NCI-H2196 (cell line): ENCODE data around the gene C19orf81.
"Not testable (repeated sequence)": the region's sequence is repeated elsewhere in the genome, so short reads cannot be mapped to it uniquely, and the experiment has no call there.

Experiments
- DNase-seq: peaks from one replicate; lab custom pipeline; 2025; ENCODE audit not compliant: unreplicated experiment; lab: John Stamatoyannopoulos, UW

Gene C19orf81

GRCh38 chr19:50649433-50650391, at the start of gene C19orf81:
Gene C19orf81, plus strand, starts transcription at chr19:50649445. Its CDS starts 0 bp downstream, at chr19:50649445.
- DNase-seq = peak; percentile 16

GRCh38 chr19:50601407-50602088, 47.7 kb upstream of the C19orf81 start:
- DNase-seq = no peak

- no peak for DNase-seq
Observed at GRCh38 chr19:50602089-50602422, 47.2 kb upstream of the C19orf81 start.

DNA sequence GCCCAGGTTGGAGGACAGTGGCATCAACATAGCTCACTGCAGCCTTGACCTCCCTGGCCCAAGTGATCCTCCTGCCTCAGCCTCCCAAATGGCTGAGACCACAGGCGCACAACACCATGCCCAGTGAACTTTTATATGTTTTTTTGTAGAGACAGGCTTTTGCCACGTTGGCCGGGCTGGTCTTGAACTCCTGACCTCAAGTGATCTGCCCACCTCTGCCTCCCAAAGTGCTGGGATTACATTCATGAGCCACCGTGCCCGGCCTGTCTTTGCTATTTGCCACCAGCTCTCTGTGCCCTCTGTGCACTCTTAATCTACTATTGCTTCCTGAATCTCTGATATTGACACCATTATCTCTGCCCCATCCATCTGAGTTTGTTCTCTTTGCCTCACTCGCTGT, 46.7 kb upstream of the C19orf81 start:
- no peak for DNase-seq

DNA sequence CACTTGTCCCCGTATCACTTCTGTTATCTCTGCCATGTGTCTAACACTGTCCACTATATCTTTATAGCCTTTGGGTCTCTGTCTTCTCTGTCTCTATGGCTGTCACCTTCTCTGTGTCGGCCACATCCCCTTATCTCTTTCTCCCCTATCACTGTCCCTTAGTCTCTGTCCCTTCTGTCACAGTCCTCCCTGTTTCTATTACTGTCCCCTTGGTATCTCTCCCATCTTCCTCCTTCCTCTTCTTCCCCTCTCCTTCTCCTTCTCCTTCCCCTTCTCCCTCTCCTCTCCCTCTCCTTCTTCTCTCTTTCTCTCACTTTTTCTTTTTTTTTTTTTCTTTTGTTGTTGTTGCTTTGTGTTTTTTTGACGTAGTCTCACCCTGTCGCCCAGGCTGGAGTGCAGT, 46.3 kb upstream of the C19orf81 start:
- DNase-seq = no peak

DNA sequence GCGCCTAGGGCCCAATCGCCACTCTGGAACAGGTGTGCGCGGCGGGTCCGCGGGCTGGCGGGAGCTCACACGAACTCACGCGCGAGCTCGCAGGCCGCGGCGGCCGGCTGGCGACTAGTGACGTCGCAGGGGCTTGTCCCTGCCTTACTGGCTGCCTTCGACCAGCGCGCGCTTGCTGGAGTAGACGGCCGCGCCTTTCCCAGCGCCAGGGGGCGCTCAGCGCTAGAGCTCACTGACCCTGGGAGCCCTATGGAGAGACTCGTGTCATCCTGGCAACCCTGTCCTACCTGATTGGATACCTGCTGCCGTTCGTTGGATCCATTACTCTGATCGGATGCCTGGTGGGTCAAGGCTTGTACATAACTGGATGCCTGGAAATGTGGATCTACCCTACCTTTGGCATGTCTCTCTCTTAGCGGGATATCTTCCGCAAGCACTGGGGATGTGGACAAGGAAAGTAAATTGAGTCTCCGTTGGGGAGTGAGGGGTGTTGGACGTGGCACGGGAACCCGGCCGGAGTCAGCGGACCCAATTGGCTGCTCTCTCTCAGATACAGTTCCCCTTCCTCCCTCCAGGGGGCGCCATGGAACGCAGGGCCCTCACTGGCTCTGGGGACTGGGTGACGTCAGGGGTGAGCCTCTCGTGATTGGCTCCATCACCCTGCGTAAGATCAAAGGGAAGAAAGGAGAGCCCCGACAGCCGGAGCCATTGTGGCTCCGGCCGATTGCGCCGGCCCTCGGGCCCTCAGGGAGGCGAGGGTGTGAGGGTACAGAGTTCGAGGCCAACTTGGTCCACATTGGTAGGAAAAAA, 44.8 kb upstream of the C19orf81 start:
- DNase-seq = not testable (repeated sequence)

DNA sequence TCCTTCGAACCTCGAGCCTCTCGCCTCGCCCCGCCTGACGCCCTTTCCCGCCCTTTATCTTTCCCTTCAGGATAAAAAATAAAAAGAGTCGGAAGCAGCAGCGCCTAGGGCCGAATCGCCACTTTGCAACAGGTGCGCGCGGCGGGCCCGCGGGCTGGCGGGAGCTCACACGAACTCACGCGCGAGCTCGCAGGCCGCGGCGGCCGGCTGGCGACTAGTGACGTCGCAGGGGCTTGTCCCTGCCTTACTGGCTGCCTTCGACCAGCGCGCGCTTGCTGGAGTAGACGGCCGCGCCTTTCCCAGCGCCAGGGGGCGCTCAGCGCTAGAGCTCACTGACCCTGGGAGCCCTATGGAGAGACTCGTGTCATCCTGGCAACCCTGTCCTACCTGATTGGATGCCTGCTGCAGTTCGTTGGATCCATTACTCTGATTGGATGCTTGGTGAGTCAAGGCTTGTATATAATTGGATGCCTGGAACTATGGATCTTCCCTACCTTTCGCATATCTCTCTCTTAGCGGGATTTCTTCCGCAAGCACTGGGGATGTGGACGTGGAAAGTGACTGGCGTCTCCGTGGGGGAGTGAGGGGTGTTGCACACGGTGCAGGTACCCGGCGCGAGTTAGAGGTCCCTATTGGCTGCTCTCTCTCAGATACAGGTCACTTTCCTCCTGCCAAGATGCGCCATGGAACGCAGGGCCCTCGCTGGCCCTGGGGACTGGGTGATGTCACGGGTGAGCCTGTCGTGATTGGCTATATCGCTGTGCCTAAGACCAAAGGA, 43.0 kb upstream of the C19orf81 start:
- not testable (repeated sequence) for DNase-seq

DNA sequence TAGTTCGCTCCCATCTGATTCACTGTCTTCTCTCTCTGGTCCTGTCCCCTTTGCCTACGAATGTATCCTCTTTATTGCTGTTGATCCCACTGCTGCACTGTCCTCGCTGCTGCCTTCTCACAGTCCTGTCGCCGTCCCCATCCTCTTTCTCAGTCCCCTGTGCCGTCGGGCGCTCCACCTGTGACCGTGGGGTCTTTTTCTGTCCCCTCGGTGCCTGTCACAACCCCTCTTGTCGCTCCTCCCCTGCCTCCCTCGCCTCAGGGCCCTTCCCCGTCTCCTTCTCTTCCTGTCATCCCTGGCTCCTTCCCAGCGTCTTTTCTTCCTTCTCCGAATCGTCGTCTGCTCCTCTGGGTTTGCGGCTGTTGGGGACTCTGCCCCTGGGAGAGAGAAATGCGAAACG, 41.9 kb upstream of the C19orf81 start:
- DNase-seq = no peak

- peak; percentile 4 for DNase-seq
Observed at GRCh38 chr19:50607874-50608785, 41.1 kb upstream of the C19orf81 start.

- DNase-seq = not testable (repeated sequence)
Observed at GRCh38 chr19:50612504-50613404, 36.5 kb upstream of the C19orf81 start.

GRCh38 chr19:50618379-50618778, 30.9 kb upstream of the C19orf81 start:
- DNase-seq = not testable (repeated sequence)

- not testable (repeated sequence) for DNase-seq
Observed at GRCh38 chr19:50619184-50619583, 30.1 kb upstream of the C19orf81 start.

DNA sequence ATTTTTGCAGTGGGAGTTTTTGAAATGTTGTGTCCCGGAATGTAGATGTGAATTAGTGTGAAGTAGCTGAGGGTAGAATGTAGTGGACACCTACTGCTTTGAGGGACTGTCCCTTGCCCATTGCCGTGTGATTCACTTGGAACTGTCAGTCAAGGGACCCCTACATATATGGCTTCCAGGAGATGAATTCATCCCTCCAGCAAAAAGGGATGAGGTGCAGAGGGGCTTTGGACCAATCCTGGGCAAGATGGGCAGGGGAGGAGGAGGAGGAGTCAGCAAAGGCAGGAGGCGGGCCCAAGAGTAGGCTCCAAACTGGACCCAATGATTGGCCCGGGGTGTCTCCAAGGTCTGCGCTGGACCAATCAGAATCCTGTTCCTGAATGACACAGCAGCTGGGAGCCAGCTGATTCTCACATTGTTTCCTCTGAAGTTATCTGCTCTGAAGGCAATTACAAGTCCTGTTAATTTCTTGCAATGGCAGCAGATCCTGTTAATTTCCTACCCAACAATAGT, 28.8 kb upstream of the C19orf81 start:
- not testable (repeated sequence) for DNase-seq

- DNase-seq = no peak
Observed at GRCh38 chr19:50624949-50625600, 24.2 kb upstream of the C19orf81 start.

- DNase-seq = no peak
Observed at GRCh38 chr19:50626011-50626410, 23.2 kb upstream of the C19orf81 start.

DNA sequence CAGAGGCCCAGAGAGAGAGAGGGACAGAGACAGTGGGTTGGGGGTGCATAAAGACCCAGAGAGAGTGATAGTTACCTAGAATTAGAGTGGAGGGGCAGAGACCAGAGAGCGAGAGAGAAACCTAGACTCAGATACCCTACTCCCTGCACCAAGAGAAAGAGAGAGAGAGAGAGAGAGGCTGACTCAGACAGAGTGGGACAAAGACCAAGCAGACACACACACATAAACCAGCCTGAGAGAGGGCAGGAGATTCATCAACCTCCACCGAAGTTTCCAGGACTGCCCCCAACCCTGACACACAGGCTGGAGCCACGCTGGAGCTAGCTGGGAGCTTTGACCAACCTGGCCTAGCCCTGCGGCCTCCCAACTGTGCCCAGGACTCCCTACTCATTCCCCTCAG, 22.4 kb upstream of the C19orf81 start:
- no peak for DNase-seq

GRCh38 chr19:50628146-50628545, 21.1 kb upstream of the C19orf81 start:
- no peak for DNase-seq

- DNase-seq = no peak
Observed at GRCh38 chr19:50628551-50628950, 20.7 kb upstream of the C19orf81 start.
